HL-60/S4 treated with retinoic acid at 250 ng/mL for 4 days and 3 days (cell line): ENCODE results near the gene ASTL.

Experiments
- in situ Hi-C: fragments of 300-500 bp; cut with MboI; formaldehyde crosslinking; loops from 2 replicates; pipeline ENCODE4 v1.7.0; 2022; ENCODE audit warnings: low sequenced_read_pairs

The ASTL gene

DNA sequence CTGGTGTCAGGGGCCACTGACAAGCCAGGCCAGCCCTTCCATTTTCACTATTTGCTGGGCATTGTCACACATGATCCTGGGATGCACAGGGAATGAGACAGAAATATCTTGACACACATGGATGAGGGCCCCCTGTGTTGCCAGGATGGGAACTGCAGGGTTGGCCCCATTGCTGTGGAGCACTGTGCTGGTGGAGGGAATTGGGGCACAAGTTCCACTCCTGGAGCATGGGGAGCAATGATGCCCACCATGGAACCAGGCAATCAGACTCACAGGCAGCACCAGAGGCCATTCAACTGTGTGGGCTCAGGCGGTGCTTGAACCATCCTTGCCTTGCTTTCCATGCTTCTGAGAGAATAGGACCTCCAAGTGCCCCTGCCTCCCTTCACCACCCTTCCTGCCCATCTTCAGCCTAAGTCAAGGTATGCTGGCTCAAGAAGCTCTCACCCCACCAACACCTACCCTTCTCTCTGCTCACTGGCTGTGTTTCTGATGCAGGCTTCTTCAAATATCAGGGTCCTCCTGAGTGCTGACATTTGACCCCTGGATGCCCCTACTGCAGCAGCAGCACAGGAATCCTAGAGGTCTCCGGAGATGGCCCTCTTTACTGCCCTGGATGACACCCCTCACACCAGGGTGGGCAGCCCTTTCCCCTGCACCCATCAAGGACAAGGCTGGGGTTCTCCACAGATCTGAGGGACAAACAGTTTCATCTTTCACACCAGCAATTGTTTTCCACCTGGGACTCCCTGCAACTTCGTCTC, 33.0 kb downstream of the ASTL start:
- in situ Hi-C loops: loop anchor here (25.0 kb wide), 1 partner anchor 93 kb away; no protein-coding TSS in a partner anchor

DNA sequence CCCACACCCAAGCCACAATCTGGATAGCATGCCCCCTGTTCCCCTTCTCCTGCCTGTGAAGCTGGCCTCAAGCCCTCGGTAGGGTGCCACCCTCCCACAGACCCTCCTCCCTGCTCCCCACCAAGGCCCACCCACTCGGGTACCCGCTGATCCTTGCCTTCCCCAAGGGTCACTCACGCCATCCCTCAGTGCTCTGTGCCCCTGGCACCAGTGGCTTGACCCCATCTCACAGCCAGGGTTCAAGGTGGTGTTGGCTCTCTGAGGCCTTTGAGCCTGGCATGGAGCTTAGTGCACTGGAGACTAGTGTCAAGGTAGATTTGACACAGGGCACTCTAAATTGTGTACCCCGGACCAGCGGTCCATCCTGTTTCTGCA, 33.8 kb downstream of the ASTL start:
- in situ Hi-C loops: loop anchor here (25.0 kb wide), 1 partner anchor 92 kb away; no protein-coding TSS in a partner anchor

DNA sequence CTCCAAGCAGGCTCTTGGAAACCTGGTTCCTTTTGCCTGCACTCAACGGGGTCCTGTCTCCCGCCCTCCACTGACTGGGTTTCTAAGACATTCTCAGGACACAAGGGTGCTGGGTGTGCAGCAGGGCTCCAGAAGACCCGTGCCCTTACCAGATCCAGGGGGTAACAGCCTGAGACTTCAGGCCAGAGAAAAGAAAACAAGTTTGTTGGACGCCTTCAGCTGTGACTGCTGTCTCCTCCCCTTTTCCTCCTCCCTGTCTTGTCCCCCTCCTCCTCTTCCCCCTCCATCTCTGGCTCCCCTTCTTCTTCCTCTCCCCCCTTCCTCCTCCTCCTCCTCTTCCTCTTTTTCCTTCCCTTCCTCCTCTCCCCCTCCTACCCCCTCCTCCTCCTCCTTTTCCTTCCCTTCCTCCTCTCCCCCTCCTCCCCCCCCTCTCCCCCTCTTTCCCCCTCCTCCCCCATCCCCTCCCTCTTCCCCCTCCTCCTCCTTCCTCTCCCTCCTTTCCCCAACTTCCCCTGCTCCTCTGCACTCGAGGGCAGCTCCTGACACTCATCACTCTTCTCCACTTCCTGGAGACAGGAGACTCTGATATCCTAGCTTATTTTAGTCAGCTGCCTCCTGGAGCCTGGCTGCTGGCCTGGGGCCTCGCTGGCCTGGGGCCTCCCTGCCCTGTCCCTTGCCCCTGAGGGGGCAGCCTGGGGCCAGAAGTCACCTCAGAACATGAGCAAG, 34.4 kb downstream of the ASTL start:
- in situ Hi-C loops: loop anchor here (25.0 kb wide), 1 partner anchor 92 kb away; no protein-coding TSS in a partner anchor

DNA sequence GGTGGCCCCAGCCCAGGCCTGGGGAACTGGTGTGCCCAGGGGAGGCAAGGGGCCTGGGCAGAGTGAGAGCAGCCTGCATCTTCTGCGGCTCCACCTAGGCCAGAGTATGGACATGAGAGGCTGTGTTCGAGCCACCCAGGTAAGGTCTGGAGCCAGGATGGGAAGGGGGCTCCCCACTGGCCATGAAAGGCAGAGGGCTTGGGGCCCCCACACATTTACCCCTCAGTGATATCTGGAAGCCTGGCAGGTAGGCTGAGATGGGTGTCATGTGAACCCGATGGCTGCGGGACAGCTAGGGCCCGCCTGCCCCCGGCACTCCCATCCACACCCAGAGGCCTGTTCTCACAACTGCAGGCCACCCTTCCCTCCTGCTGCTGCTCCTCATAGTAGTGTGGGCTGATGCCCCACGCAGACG, 35.1 kb downstream of the ASTL start:
- in situ Hi-C loops: loop anchor here (25.0 kb wide), 1 partner anchor 91 kb away; no protein-coding TSS in a partner anchor

DNA sequence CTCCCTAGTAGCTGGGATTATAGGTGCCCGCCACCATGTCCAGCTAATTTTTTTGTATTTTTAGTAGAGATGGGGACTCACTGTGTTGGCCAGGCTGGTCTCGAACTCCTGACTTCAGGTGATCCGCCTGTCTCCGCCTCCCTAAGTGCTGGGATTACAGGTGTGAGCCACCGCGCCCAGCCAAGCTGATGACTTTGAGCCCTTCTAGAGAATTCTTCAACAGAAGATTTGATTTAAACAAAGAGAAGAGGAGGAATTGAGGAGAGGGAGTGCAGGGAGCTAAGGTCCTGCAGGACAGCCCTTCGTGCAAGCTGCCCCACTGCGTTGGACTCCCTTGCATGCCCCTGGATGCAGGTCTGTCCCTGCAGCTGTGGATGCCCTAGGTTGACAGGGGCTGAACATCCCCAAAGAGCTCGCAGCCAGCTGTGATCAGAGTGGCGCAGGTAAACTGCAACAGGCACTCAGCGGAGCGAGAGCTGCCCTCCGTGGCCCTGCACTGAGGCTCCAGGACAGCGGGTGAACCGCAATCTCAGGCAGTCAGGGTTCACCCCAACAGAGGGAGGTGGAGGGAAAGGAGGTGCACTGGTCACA, 35.6 kb downstream of the ASTL start:
- in situ Hi-C loops: loop anchor here (25.0 kb wide), 1 partner anchor 90 kb away; no protein-coding TSS in a partner anchor

DNA sequence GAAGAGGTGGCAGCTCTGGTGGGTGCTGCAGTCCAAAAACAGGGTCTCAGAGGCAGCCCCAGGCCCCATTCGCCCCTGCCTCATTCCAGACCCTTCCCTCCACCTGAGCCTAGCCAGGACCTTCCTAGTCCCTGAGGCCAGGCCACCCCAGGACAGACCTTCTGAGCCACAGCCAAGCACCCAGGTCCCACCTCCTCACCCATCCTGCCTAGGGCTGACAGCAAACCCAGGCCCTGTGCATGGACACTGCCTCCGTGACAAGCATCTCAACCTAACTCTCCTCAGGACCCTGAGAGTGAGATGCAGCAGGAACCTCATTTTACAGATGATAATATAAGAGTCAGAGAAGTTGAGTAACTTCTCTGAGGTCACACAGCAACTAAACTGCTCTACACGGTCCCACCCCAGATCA, 37.4 kb downstream of the ASTL start:
- in situ Hi-C loops: loop anchor here (25.0 kb wide), 1 partner anchor 89 kb away; no protein-coding TSS in a partner anchor

DNA sequence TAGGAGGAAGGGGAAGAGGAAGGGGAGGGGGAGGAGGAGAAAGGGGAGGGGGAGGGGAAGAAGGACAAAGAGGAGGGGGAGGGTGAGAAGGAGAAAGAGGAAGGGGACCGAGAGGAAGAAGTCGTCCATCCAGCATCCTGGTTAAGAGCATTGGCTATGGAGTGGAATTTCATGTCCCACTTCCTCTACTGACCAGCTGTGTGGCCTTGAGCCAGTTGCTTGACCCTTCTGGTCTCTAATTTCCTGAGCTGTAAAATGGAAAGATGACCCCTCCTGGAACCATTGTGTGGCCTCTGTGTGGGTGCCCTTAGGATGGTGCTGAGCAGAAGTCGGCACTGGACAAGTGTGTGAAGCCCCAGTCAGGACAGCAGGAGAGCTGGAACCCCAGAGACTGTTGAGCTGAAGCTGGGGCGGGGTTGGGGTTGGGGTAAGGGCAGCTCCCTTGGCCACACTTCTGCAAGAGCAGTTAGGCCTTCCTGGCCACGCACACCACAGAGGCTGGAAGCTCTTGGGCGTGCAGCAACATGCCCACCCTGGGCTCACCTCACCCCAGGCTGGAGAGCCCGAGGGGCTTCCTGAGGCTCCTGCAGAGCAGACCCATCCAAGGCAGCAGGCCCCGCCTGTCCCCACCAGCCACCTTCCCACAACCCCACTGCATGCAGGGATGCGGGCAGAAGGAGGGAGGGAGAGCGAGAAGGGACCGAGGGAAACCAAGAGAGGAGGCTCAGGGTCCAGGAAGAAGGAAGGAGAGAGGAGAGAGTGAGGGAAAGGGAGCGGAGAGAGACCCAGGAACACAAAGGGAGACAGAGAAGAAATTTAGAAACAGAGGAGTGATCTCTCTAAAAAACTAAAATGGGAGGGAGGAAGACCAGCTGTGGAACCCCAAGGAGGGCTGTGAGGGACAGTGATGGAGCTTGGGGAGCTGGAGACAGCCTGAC, 38.2 kb downstream of the ASTL start:
- in situ Hi-C loops: loop anchor here (25.0 kb wide), 1 partner anchor 88 kb away; no protein-coding TSS in a partner anchor

DNA sequence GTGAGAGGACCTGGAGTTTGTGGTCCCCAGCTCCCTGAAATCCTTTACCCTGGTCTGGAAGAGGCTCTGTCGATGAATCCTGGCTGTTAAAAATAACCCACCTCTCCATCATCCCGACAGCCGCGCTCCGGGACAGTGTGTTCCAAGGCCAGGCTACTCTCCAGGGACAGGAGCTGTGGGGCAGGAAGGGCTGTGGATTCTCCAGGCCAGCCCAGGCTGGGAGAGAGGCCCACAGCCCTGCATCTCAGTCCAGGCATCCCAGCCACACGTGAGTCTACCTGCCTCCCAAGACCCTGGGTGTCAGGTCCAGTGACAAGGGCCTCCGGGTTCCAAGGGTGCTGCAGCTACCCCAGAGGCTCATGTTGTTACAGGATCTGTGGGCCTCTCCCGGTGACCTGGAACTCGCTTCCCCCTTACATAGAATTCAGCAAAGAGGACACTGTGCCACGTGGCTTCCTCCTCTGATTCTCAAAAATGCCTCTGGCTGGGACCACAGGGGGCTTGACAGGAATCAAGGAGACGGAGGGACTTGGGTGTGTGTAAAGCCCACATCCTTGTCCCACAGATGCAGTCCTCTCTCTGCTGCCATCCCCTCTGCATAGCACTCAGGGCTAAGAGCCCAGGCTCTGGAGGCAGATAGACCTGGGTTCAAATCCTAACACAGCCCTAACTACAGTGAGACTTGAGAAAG, 39.3 kb downstream of the ASTL start:
- in situ Hi-C loops: no loop called here

DNA sequence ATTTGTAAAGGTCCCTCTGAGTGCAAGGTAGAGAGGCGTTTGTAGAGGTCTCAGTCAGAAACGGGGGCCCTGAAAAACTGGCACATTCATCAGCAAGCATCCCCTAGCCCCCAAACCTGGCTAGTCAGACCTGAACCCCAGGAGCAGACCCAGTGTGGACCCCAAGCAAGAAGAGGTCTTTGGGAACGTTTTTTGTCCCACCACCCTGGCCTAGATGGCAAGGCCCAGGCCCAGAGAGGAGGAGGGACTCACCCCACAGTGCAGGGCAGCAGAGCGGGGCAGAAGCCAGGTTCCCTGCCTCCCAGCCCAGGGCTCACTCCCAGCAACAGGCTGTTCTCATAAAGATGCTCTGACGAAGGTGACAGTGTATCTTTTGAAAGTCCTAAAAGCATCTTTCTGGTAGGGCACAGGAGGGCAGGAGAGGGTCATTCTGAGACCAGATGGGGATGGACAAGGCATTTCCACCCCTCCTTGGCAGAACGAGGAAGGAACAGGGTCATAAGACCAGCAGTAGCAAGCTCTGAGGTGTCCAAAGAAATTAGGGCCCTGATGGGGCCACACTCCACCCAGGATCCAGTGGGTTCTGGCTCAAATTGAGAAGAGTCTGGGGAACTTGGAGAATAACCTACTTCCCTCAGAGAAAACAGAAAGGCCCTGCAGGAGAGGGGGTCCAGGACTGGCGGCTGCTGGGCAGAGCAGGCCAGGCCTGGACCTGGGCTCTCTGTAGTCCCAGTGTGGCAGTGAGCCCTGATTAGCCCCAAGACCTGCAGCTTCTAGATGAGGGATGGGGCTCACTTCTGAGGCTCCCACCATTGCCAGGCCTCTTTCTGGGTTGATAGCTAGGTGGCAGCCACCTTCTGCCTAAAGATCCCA, 40.1 kb downstream of the ASTL start:
- in situ Hi-C loops: no loop called here

DNA sequence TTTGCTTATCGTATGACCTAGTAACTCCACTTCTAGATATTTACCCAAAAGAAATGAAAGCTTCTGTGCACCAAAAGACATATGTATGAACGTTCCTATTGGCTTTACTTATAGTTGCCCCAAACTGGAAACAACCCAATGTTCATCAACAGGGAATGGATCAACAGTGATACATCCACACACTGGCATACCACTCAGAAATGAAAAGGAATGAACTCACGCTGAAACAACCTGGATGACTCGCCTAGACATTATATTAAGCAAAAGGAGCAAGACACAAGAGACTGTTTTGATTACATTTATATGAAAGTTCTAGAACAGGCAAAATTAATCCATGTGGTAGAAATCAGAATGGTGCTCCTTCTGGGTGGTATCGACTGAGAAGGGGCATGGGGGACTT, 40.9 kb downstream of the ASTL start:
- in situ Hi-C loops: no loop called here

DNA sequence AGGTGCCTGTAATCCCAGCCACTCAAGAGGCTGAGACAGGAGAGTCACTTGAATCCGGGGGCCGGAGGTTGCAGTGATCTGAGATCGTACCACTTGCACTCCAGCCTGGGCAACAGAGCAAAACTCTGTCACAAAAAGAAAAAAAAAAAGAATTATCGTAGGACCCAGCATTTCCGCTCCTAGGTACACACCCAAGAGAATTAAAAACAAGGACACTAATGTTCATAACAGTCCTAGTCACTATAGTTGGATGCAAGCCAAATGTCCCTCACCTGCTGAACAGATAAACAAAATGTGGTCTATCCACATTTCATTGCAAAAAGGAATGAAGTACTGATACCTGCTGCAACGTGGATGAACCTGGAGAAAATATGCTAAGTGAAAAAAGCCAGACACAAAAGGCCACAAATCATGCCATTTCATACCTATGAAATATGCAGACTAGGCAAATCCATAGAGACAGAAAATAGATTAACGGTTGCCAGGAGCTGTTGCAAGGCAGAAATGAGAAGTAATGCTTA, 43.1 kb downstream of the ASTL start:
- in situ Hi-C loops: no loop called here

DNA sequence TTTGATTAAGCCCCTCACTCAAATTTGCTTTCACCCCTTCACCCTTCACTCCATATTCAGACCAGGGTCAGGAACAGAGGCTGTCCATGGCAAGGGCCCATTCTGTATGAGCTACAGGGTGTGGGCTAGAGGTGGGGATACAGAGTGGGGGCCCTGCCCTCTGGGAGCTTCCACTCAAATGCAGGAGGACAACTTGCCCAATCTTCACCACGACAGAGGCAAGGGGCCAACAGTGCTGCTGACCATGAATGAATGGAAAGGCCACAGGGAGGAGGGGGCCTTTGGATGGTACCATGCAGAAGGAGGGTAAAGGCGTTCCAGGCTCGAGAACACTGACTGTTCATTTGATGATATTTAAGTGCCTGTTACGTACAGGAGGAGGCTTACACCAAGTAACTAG, 44.8 kb downstream of the ASTL start:
- in situ Hi-C loops: no loop called here

DNA sequence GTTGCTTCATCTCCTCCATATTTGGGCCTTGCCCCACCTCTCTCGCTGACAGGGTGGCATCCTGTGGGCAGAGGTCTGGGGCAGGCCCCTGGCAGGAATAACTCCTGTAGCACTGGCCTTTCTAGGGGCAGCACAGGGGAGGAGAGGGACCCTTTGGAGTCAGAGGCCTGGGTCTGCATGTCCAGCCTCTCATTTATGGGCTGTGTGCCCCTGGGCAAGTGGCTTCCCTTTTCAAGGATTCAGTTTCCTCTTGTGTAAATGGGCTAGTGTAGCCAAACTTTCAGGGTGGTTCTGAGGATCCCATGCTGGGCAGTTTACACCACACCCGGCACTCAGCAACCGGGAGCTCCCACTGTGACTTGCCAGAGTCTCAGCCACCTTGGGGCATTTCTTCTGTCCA, 45.4 kb downstream of the ASTL start:
- in situ Hi-C loops: no loop called here

DNA sequence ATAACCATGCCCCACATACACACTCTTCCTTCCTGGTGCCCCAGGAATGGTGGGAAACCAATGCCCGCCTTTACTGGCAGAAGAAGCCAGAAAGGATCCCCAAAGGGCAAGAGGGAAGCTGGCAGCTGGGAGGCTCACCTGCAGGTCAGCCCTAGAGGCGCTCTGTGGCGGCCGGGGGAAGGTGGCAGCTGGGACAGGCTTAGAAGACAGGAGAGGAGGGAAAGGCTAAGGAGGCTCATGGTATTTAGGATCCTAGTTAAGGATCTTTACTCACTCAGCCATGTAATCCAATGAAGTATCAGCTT, 45.8 kb downstream of the ASTL start:
- in situ Hi-C loops: no loop called here

DNA sequence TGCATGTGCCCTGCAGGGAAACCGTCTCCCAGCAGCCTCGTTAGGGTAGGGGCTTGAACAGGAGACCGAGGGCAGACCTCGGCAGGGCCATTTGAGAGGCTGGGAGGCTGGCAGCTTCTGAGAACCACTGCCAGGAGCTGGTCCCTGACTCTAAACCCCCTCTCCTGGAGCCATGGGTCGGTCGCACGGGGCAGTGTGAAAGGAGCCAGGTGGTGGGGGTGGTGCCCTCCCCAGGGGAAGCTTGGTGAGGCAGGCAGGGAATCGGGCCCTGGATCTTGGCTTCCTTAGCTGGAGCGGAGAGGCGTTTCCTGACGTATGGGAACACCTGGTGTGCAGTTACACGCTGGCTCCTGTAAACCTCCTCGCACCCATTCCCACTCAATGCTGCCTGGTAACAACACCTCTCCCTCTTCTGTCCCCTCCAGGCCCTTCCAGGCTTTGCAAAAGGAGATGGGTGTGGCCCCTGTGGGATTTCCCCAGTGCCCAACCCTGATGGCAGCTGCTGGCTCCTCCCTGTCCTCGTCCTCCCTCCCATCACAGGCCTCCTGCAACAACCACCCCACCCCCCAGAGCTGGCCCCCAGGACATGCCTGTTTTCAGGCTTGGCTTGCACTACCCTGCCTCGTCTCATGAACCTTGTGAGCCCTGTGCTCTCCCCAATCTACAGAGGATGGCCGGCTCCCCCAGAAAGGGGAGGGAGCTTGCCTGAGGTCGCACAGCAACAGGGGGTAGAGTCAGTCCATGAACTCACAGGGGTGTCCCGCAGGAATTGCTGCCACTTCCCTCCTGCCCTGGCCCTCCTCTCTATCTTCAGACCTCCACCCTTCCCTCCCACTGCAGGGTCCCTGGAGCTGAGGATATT, 46.4 kb downstream of the ASTL start:
- in situ Hi-C loops: no loop called here

DNA sequence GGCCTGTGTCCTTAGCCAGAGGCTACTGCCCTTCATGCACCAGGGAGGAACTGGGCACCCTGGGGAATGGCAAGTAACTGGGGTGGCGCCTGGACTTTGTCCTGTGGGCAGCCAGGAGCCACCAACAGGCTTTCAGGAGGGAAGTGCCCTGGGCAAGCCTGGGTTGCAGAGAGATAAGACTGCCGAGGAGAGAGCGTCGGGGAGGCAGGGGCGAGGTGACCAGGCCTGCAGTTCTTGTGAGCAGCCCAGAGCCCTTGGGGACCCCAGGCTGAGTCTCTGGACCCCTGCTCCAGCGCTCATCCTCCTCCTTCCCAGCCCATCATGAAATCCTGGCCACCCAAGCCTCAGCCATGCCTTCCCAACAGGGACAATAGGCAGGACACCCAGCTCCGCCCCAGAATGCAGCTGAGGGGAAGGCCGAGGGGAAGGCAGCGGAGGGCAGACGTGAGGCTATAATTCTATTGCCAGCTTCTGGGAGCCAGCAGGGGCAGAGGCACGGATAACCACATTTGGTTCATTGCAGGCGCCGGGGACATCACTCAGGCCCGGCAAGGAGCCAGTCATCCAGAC, 47.1 kb downstream of the ASTL start:
- in situ Hi-C loops: no loop called here

DNA sequence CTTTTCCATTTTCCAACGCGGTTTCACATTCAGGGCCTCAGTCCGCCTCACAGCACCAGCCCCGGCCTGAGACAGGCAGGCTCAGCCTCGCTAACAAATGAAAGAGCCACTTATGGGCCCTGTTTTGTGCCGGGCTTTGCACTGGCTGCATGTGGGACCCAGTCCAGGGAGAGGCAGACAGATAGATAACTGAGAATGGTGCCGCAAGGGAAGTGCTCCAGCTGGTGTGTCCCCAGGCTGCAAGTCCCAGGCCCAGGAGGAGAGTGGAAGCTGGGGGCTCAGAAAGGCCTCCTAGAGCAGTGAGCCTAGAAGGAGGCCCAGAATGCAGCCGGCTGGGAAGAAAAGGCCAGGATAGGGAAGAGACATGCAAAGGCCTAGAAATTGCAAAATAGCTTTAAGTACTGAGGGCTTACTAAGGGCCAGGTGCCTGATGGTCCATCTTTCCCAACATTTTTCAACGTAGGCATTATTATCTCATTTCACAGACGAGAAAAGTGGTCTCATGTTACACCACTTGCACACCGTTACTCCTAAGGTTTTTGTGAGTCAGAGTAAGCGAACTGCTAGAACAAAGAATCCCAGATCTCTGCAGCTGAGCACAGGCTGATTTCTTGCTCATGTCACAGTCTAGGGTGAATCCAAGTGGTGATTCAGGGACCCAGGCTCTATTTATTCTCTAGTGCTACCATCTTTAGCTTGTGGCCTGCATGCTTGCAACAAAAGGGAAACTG, 47.9 kb downstream of the ASTL start:
- in situ Hi-C loops: no loop called here
